Calu3 (cell line): ENCODE measurements around the gene NDUFC2. TPM values are rescaled to one million over a fixed set of nuclear protein-coding genes. Genes with fewer than 3 reads are reported as not detected.
"Not testable (repeated sequence)": the region's sequence is repeated elsewhere in the genome, so short reads cannot be mapped to it uniquely, and the experiment has no call there.

Experiments used
- BruUV-seq: library from RNA; stranded (reverse); fragments of 400-500 nt; replicated peaks from 2 replicates; lab custom pipeline; 2021; lab: Mats Ljungman, UMichigan
- CTCF ChIA-PET: fragments of 300-600 bp; sonication (Branson Sonifier 250); formaldehyde crosslinking; loops from one replicate; lab custom pipeline; 2022; ENCODE audit warnings: antibody characterized with exemption; lab: Charles Lee
- DNase-seq: peaks from one replicate; pipeline ENCODE4 v3.0.0; 2022
- H3K27ac Mint-ChIP-seq: one replicate; pipeline ENCODE4 v1.8.0; 2022; ENCODE audit warnings: mixed read lengths; ENCODE audit not compliant: unreplicated experiment
- H3K27me3 Mint-ChIP-seq: one replicate; pipeline ENCODE4 v1.8.0; 2022; ENCODE audit warnings: mixed read lengths; ENCODE audit not compliant: unreplicated experiment
- H3K36me3 Mint-ChIP-seq: one replicate; pipeline ENCODE4 v1.8.0; 2022; ENCODE audit warnings: mild to moderate bottlenecking, moderate library complexity, mixed read lengths; ENCODE audit not compliant: insufficient read depth, unreplicated experiment
- H3K4me1 Mint-ChIP-seq: one replicate; pipeline ENCODE4 v1.8.0; 2022; ENCODE audit warnings: mild to moderate bottlenecking, low read depth, mixed read lengths; ENCODE audit not compliant: unreplicated experiment
- H3K4me3 Mint-ChIP-seq: one replicate; pipeline ENCODE4 v1.8.0; 2022; ENCODE audit warnings: mild to moderate bottlenecking, low read depth, moderate library complexity, mixed read lengths; ENCODE audit not compliant: unreplicated experiment
- H3K9me3 Mint-ChIP-seq: one replicate; pipeline ENCODE4 v1.8.0; 2022; ENCODE audit warnings: low read depth, mixed read lengths; ENCODE audit not compliant: unreplicated experiment
- CTCF ChIP-seq: fragments of 200-600 bp; IDR thresholded peaks from one replicate; pipeline ENCODE4 v1.8.0; 2022; ENCODE audit warnings: antibody characterized with exemption; ENCODE audit not compliant: unreplicated experiment
- intact Hi-C: fragments of 100-400 bp; cut with micrococcal nuclease; formaldehyde crosslinking; loops from one replicate; pipeline ENCODE4 v1.10.0; 2022; ENCODE audit not compliant: unreplicated experiment
- total RNA-seq: library from RNA; stranded (reverse); gene quantifications from 2 replicates; pipeline ENCODE4 v1.2.3, GENCODE V29; 2022

NDUFC2 gene
- total RNA-seq, 1 experiment from 2014 or later, result 343 TPM

- CTCF ChIA-PET, result no interaction called here
- no peak for TF ChIP-seq CTCF
- no peaks in the 10 kb centered on the region for H3K4me1 Mint-ChIP-seq
- H3K27ac Mint-ChIP-seq, result no peak overlapping the region
- DNase-seq, result no peak
- H3K27me3 Mint-ChIP-seq, result no peaks in the 10 kb centered on the region
- H3K36me3 Mint-ChIP-seq, result peaks cover 15% of the 10 kb centered on the region
- BruUV-seq, result no TSS peak
- intact Hi-C loops, result no loop called here
- no peaks in the 10 kb centered on the region for H3K9me3 Mint-ChIP-seq
- H3K4me3 Mint-ChIP-seq, result no peak overlapping the region
Measured at GRCh38 chr11:78100261-78100660, 20.6 kb upstream of the NDUFC2 start.

GRCh38 chr11:78099666-78100065 is 20.0 kb upstream of the NDUFC2 start:
- intact Hi-C loops, result no loop called here
- TF ChIP-seq CTCF, result no peak
- Mint-ChIP-seq H3K27me3 (no peaks in the 10 kb centered on the region), H3K36me3 (peaks cover 18% of the 10 kb centered on the region), H3K27ac (no peak overlapping the region), H3K4me3 (no peak overlapping the region), H3K9me3 (no peaks in the 10 kb centered on the region), H3K4me1 (no peaks in the 10 kb centered on the region)
- DNase-seq, result no peak
- no TSS peak for BruUV-seq
- CTCF ChIA-PET, result no interaction called here

GRCh38 chr11:78097666-78098385 is 18.2 kb upstream of the NDUFC2 start:
- Mint-ChIP-seq H3K4me3 (no peak overlapping the region), H3K27ac (no peak overlapping the region), H3K9me3 (no peaks in the 10 kb centered on the region), H3K36me3 (peaks cover 21% of the 10 kb centered on the region), H3K4me1 (no peaks in the 10 kb centered on the region), H3K27me3 (no peaks in the 10 kb centered on the region)
- intact Hi-C loops, result no loop called here
- DNase-seq, result no peak
- CTCF ChIA-PET, result no interaction called here
- no peak for TF ChIP-seq CTCF
- BruUV-seq, result no TSS peak

- no peak for DNase-seq
- Mint-ChIP-seq H3K36me3 (peaks cover 20% of the 10 kb centered on the region), H3K4me3 (no peak overlapping the region), H3K9me3 (no peaks in the 10 kb centered on the region), H3K27me3 (no peaks in the 10 kb centered on the region), H3K4me1 (peaks cover 12% of the 10 kb centered on the region), H3K27ac (no peak overlapping the region)
- CTCF ChIA-PET, result no interaction called here
- intact Hi-C loops, result no loop called here
- no peak for TF ChIP-seq CTCF
- no TSS peak for BruUV-seq
Measured at GRCh38 chr11:78094250-78094649, 14.6 kb upstream of the NDUFC2 start.

GRCh38 chr11:78086521-78087074 is 6.9 kb upstream of the NDUFC2 start:
- intact Hi-C loops, H3K9me3 Mint-ChIP-seq, BruUV-seq, H3K4me3 Mint-ChIP-seq, H3K27me3 Mint-ChIP-seq, CTCF ChIA-PET: not testable (repeated sequence)
- DNase-seq, result peak; percentile 27
- Mint-ChIP-seq H3K4me1 (peaks cover 30% of the 10 kb centered on the region), H3K27ac (peak overlapping the region; percentile 51), H3K36me3 (peaks cover 30% of the 10 kb centered on the region)
